Psoas muscle (tissue), 8 donors: ENCODE data around the gene LRRTM2. TPM values are rescaled to one million over a fixed set of nuclear protein-coding genes. Genes with fewer than 3 reads are reported as not detected.

Source experiments
- ATAC-seq, 4 donors: fragments of 200-7000 bp; cut with Tn5 transposase; one replicate each; pipeline ENCODE4 v1.9.1; 2020; ENCODE audit warnings: moderate library complexity in 3 of 4, mild to moderate bottlenecking in 2 of 4
- DNase-seq, 2 donors: peaks; one replicate each; pipeline ENCODE4 v3.0.0-alpha.2; 2020
- H3K27ac ChIP-seq: fragments of 200-600 bp; one replicate; pipeline ENCODE4 v1.8.0; 2022
- H3K27me3 ChIP-seq, 3 donors: fragments of 200-600 bp in 1 of 3; one replicate each; pipeline versions ENCODE4 v1.6.1 to v1.8.0; 2013 to 2022; ENCODE audit warnings: low read length in 2 of 3, mild to moderate bottlenecking in 2 of 3, moderate library complexity in 1 of 3; ENCODE audit not compliant: insufficient read depth in 3 of 3
- H3K36me3 ChIP-seq, 2 donors: fragments of 200-600 bp in 1 of 2; one replicate each; pipeline versions ENCODE4 v1.6.1 to v1.8.0; 2013 to 2022; ENCODE audit warnings: low read depth in 1 of 2, mild to moderate bottlenecking in 1 of 2, moderate library complexity in 1 of 2; ENCODE audit not compliant: insufficient read depth in 1 of 2
- H3K4me1 ChIP-seq: fragments of 200-600 bp; one replicate; pipeline ENCODE4 v1.8.0; 2022
- H3K4me3 ChIP-seq: fragments of 200-600 bp; one replicate; pipeline ENCODE4 v1.8.0; 2022; ENCODE audit warnings: mild to moderate bottlenecking
- H3K9me3 ChIP-seq: fragments of 200-600 bp; one replicate; pipeline ENCODE4 v1.8.0; 2022
- CTCF ChIP-seq: fragments of 200-600 bp; IDR thresholded peaks from one replicate; pipeline ENCODE4 v1.8.0; 2022; ENCODE audit warnings: antibody characterized with exemption
- WGBS, 3 donors: extraction: QIAGEN DNeasy Blood & Tissue Kit; methylation state at CpG; one replicate each; pipeline versions ENCODE4 v1.1.6 to v1.1.7; 2013; 5-methylcytosine and 5-hydroxymethylcytosine counted together
- intact Hi-C, 2 donors: fragments of 100-400 bp; cut with DNase I; formaldehyde crosslinking; loops; one replicate each; pipeline versions ENCODE4 v1.11.0 to v1.14.2; 2022
- polyA plus RNA-seq, 3 donors: library from polyadenylated mRNA; stranded (reverse); fragments of 200-250 nt; gene quantifications; one replicate each; pipeline ENCODE4 v1.2.3, GENCODE V29; 2013
- total RNA-seq, 4 donors: library from RNA; stranded (reverse); fragmentation: NEBNext Ultra II Directional in 2 of 4; extraction: Animal tissue kit (Norgen Biotek cat#: 25700) in 2 of 4; gene quantifications; one replicate each; pipeline versions ENCODE4 v1.2.1 to v1.2.4, GENCODE V29; 2021 to 2023
- donor health status: healthy with polysubstance abuse.
- donor health status: DM: no; HTN: no; CAD: no; lungs with moderate emphysema.
- donor health status: Bipolar disorder and iron deficiency.
- donor health status: healthy.
- donor health status: DM: yes; HTN: yes; CAD: no.
- donor health status: DM: no; HTN: no; CAD: no.
- donor health status: DM: no; HTN: no; CAD: no.
- donor health status: DM: yes; HTN: yes; CAD: no.

Gene LRRTM2
- total and polyA plus RNA-seq, 7 donors: 0.03 to 0.28 (median 0.20) TPM; not detected in 1

GRCh38 chr5:138869038-138869437 lies 6.1 kb downstream of the LRRTM2 start:
- TF ChIP-seq CTCF: no peak
- WGBS, 3 donors: 91 to 98% (median 96%) methylated on average over 1 of the region's 1 CpG
- peaks cover 41% of the 10 kb centered on the region for H3K4me1 ChIP-seq
- no peaks in the 10 kb centered on the region for H3K9me3 ChIP-seq
- H3K36me3 ChIP-seq: no peaks in the 10 kb centered on the region
- H3K27me3 ChIP-seq: no peaks in the 10 kb centered on the region
- intact Hi-C loops: no loop called here
- no peak for ATAC-seq
- DNase-seq: no peak
- H3K4me3 ChIP-seq: no peak overlapping the region
- no peak overlapping the region for H3K27ac ChIP-seq

GRCh38 chr5:138867011-138867410 lies 8.1 kb downstream of the LRRTM2 start:
- peaks cover 13% of the 10 kb centered on the region for H3K9me3 ChIP-seq
- H3K36me3 ChIP-seq: no peaks in the 10 kb centered on the region
- peaks cover 24% of the 10 kb centered on the region for H3K4me1 ChIP-seq
- no peak for ATAC-seq
- no peak for TF ChIP-seq CTCF
- H3K27ac ChIP-seq: no peak overlapping the region
- H3K4me3 ChIP-seq: no peak overlapping the region
- DNase-seq: no peak
- 69 to 86% (median 79%) methylated on average over 1 of the region's 1 CpG for WGBS, 3 donors
- no peaks in the 10 kb centered on the region for H3K27me3 ChIP-seq
- intact Hi-C loops: no loop called here

- TF ChIP-seq CTCF: no peak
- no peaks in the 10 kb centered on the region for H3K36me3 ChIP-seq
- intact Hi-C loops: no loop called here
- ATAC-seq (no peak), DNase-seq (no peak)
- 74 to 81% (median 75%) methylated on average over 9 of the region's 9 CpGs for WGBS, 3 donors
- no peaks in the 10 kb centered on the region for H3K9me3 ChIP-seq
- no peak overlapping the region for H3K27ac ChIP-seq
- no peaks in the 10 kb centered on the region for H3K27me3 ChIP-seq
- peaks cover 5% of the 10 kb centered on the region for H3K4me1 ChIP-seq
- no peak overlapping the region for H3K4me3 ChIP-seq
Measured at GRCh38 chr5:138853132-138853531, 22.0 kb downstream of the LRRTM2 start.

GRCh38 chr5:138850865-138851435 lies 24.2 kb downstream of the LRRTM2 start:
- no peak for TF ChIP-seq CTCF
- 46 to 59% (median 47%) methylated on average over 2 of the region's 2 CpGs for WGBS, 3 donors
- Histone ChIP-seq H3K36me3 (no peaks in the 10 kb centered on the region), H3K4me1 (peaks cover 6% of the 10 kb centered on the region), H3K27ac (no peak overlapping the region), H3K27me3 (no peaks in the 10 kb centered on the region), H3K4me3 (no peak overlapping the region), H3K9me3 (no peaks in the 10 kb centered on the region)
- intact Hi-C loops: no loop called here
- ATAC-seq (no peak), DNase-seq (no peak)

DNA sequence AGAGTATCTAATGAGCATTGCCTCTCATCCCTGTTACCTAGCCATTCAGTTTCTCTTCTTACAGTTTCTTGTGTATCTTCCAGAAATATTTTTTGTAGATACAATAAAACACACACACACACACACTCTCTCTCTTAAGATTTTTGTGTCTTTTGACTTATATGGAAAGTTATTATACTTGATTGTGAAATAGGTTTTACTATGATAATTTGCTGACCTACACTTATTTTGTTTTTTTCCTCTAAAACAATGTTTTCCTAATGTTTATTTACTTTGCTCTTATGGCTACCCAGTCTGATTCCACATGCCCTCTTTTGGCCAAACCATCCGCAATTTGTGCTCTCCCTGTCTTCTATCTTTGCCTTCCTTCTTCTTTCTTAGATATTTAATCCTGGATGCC lies 25.3 kb downstream of the LRRTM2 start:
- Histone ChIP-seq H3K4me3 (no peak overlapping the region), H3K27ac (no peak overlapping the region), H3K27me3 (no peaks in the 10 kb centered on the region), H3K4me1 (peaks cover 16% of the 10 kb centered on the region), H3K36me3 (no peaks in the 10 kb centered on the region), H3K9me3 (no peaks in the 10 kb centered on the region)
- DNase-seq (no peak), ATAC-seq (no peak)
- no peak for TF ChIP-seq CTCF
- intact Hi-C loops: no loop called here
- 82 to 85% (median 83%) methylated on average over 1 of the region's 1 CpG for WGBS, 3 donors
